Body of pancreas (tissue), 4 donors: ENCODE data around the gene AIF1.

Experiments
- POLR2A ChIP-seq, 3 donors: fragments of 450-650 bp; IDR thresholded peaks; one replicate each; pipeline ENCODE4 v1.6.1; 2016; ENCODE audit warnings: antibody characterized with exemption in 3 of 3, mild to moderate bottlenecking in 2 of 3
- TF ChIP-seq, protein P1 (sequence below), 7 experiments: fragments of 450-650 bp in 4 of 7; fragments of 200-600 bp in 3 of 7; sonication (generic) in 3 of 7; IDR thresholded peaks; one replicate each; pipeline ENCODE4 v1.5.1; 2016 to 2019; ENCODE audit warnings: antibody characterized with exemption in 7 of 7

DNA sequence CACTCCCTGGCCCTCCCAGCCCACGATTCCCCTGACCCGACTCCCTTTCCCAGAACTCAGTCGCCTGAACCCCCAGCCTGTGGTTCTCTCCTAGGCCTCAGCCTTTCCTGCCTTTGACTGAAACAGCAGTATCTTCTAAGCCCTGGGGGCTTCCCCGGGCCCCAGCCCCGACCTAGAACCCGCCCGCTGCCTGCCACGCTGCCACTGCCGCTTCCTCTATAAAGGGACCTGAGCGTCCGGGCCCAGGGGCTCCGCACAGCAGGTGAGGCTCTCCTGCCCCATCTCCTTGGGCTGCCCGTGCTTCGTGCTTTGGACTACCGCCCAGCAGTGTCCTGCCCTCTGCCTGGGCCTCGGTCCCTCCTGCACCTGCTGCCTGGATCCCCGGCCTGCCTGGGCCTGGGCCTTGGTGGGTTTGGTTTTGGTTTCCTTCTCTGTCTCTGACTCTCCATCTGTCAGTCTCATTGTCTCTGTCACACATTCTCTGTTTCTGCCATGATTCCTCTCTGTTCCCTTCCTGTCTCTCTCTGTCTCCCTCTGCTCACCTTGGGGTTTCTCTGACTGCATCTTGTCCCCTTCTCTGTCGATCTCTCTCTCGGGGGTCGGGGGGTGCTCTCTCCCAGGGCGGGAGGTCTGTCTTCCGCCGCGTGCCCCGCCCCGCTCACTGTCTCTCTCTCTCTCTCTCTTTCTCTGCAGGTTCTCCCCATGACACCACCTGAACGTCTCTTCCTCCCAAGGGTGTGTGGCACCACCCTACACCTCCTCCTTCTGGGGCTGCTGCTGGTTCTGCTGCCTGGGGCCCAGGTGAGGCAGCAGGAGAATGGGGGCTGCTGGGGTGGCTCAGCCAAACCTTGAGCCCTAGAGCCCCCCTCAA, 42.8 kb upstream of the AIF1 start, which contains the start of gene LTA:
- TF ChIP-seq, protein P1, sequence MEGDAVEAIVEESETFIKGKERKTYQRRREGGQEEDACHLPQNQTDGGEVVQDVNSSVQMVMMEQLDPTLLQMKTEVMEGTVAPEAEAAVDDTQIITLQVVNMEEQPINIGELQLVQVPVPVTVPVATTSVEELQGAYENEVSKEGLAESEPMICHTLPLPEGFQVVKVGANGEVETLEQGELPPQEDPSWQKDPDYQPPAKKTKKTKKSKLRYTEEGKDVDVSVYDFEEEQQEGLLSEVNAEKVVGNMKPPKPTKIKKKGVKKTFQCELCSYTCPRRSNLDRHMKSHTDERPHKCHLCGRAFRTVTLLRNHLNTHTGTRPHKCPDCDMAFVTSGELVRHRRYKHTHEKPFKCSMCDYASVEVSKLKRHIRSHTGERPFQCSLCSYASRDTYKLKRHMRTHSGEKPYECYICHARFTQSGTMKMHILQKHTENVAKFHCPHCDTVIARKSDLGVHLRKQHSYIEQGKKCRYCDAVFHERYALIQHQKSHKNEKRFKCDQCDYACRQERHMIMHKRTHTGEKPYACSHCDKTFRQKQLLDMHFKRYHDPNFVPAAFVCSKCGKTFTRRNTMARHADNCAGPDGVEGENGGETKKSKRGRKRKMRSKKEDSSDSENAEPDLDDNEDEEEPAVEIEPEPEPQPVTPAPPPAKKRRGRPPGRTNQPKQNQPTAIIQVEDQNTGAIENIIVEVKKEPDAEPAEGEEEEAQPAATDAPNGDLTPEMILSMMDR (IDR thresholded peaks at IDR 0.05) = no peak
- no peak for TF ChIP-seq POLR2A (IDR thresholded peaks at IDR 0.05)
